B cell (primary cell): Measurements from ENCODE around the gene SLC13A4. TPM values are rescaled to one million over a fixed set of nuclear protein-coding genes. Genes with fewer than 3 reads are reported as not detected.

Source experiments
- ATAC-seq: fragments of 200-7000 bp; cut with Tn5 transposase; one replicate; pipeline ENCODE4 v1.10.0; 2021; ENCODE audit warnings: low read depth, mild to moderate bottlenecking, moderate number of reproducible peaks, moderate library complexity
- CTCF ChIA-PET: fragments of 350-600 bp; sonication (Branson Sonifier 250); formaldehyde crosslinking; loops from one replicate; lab custom pipeline; 2021; ENCODE audit warnings: antibody characterized with exemption, inconsistent platforms; lab: Charles Lee
- POLR2A ChIA-PET: fragments of 350-600 bp; sonication (Branson Sonifier 250); formaldehyde crosslinking; loops from one replicate; lab custom pipeline; 2021; ENCODE audit warnings: antibody characterized with exemption; lab: Charles Lee
- DNase-seq: peaks from one replicate; pipeline ENCODE4 v3.0.0; 2013
- H2AFZ ChIP-seq: 2 replicates; pipeline ENCODE4 v1.6.1; 2012; ENCODE audit warnings: mild to moderate bottlenecking, low read depth, low read length; ENCODE audit not compliant: insufficient read depth, poor library complexity, severe bottlenecking
- H3K27ac ChIP-seq, 2 donors: 1 replicate in 1 of 2; 2 replicates in 1 of 2; pipeline ENCODE4 v1.5.1; 2012 to 2013; ENCODE audit warnings: low read length in 2 of 2, mild to moderate bottlenecking in 2 of 2, moderate library complexity in 1 of 2
- H3K27me3 ChIP-seq, 4 experiments: fragments of 200-600 bp in 1 of 4; sonication (generic) in 1 of 4; replicated peaks in 1 of 4; 1 replicate in 2 of 4; 2 replicates in 2 of 4; pipeline versions ENCODE4 v1.6.1 to v1.7.0; 2013 to 2016; ENCODE audit warnings: low read length in 3 of 4, mild to moderate bottlenecking in 2 of 4, mixed read lengths in 1 of 4, moderate library complexity in 1 of 4; ENCODE audit not compliant: insufficient read depth in 4 of 4, control insufficient read depth in 3 of 4; ENCODE audit errors: control extremely low read depth in 1 of 4
- H3K36me3 ChIP-seq, 2 experiments: replicated peaks in 1 of 2; 1 replicate in 1 of 2; 2 replicates in 1 of 2; pipeline versions ENCODE4 v1.6.1 to v1.7.1; 2013; ENCODE audit warnings: low read length in 1 of 2; ENCODE audit not compliant: insufficient read depth in 2 of 2, control insufficient read depth in 1 of 2; ENCODE audit errors: control extremely low read depth in 1 of 2, extremely low read depth in 1 of 2
- H3K4me1 ChIP-seq, 2 donors: fragments of 200-600 bp in 1 of 2; sonication (generic) in 1 of 2; 1 replicate in 1 of 2; 2 replicates in 1 of 2; pipeline versions ENCODE4 v1.5.1 to v1.6.1; 2013 to 2017; ENCODE audit warnings: low read length in 2 of 2; ENCODE audit not compliant: control insufficient read depth in 2 of 2, insufficient read depth in 2 of 2
- H3K4me2 ChIP-seq: replicated peaks from 2 replicates; pipeline ENCODE3; 2012; ENCODE audit warnings: mild to moderate bottlenecking, low read depth, low read length; ENCODE audit not compliant: poor library complexity, severe bottlenecking
- H3K4me3 ChIP-seq, 5 experiments: fragments of 200-600 bp in 1 of 5; sonication (generic) in 1 of 5; 1 replicate in 3 of 5; 2 replicates in 2 of 5; pipeline versions ENCODE4 v1.5.1 to v1.7.0; 2011 to 2016; ENCODE audit warnings: low read length in 4 of 5, mild to moderate bottlenecking in 4 of 5, low read depth in 2 of 5, control low read depth in 1 of 5, moderate library complexity in 1 of 5; ENCODE audit not compliant: insufficient read depth in 1 of 5; ENCODE audit errors: control extremely low read depth in 1 of 5, extremely low read depth in 1 of 5
- H3K79me2 ChIP-seq: fragments of 200-600 bp; sonication (generic); one replicate; pipeline ENCODE4 v1.6.0; 2016; ENCODE audit warnings: low read length; ENCODE audit not compliant: control insufficient read depth, insufficient read depth
- H3K9ac ChIP-seq: fragments of 200-600 bp; sonication (generic); 2 replicates; pipeline ENCODE4 v1.6.1; 2017; ENCODE audit warnings: mild to moderate bottlenecking, low read length, moderate library complexity
- H3K9me3 ChIP-seq, 3 donors: one replicate each; pipeline versions ENCODE4 v1.6.1 to v1.7.1; 2013; ENCODE audit warnings: low read length in 2 of 3; ENCODE audit not compliant: control insufficient read depth in 2 of 3, insufficient read depth in 1 of 3; ENCODE audit errors: control extremely low read depth in 1 of 3
- H4K20me1 ChIP-seq: 2 replicates; pipeline ENCODE4 v1.6.0; 2012; ENCODE audit warnings: mild to moderate bottlenecking, low read length; ENCODE audit not compliant: insufficient read depth, control insufficient read depth, poor library complexity, severe bottlenecking
- H3K27ac Mint-ChIP-seq: one replicate; pipeline ENCODE4 v1.8.0; 2021; ENCODE audit warnings: mixed read lengths
- H3K27me3 Mint-ChIP-seq: one replicate; pipeline ENCODE4 v1.8.0; 2021; ENCODE audit warnings: mixed read lengths
- H3K4me1 Mint-ChIP-seq: one replicate; pipeline ENCODE4 v1.8.0; 2021; ENCODE audit warnings: mixed read lengths
- H3K4me3 Mint-ChIP-seq: one replicate; pipeline ENCODE4 v1.8.0; 2021; ENCODE audit warnings: mixed read lengths
- H3K9me3 Mint-ChIP-seq: one replicate; pipeline ENCODE4 v1.8.0; 2022; ENCODE audit warnings: mixed read lengths; ENCODE audit not compliant: insufficient read depth
- CTCF ChIP-seq: fragments of 200-600 bp; IDR thresholded peaks from one replicate; pipeline ENCODE4 v1.8.0; 2022; ENCODE audit warnings: antibody characterized with exemption, mild to moderate bottlenecking
- EZH2 ChIP-seq: IDR thresholded peaks from 2 replicates; pipeline ENCODE4 v1.6.1; 2012; ENCODE audit warnings: borderline replicate concordance, low read depth, mild to moderate bottlenecking, moderate library complexity, low read length; ENCODE audit not compliant: insufficient read depth, poor library complexity, severe bottlenecking
- WGBS: methylation state at CpG from one replicate; pipeline ENCODE4 v1.1.5; 2013; ENCODE audit warnings: missing lambda C conversion rate; ENCODE audit not compliant: insufficient coverage; 5-methylcytosine and 5-hydroxymethylcytosine counted together
- intact Hi-C: fragments of 100-400 bp; cut with micrococcal nuclease; formaldehyde crosslinking; loops from one replicate; pipeline ENCODE4 v1.10.0; 2022
- polyA plus RNA-seq: library from polyadenylated mRNA; depleted of rRNA; stranded (reverse); fragments of >200 nt; gene quantifications from 2 replicates; pipeline ENCODE4 v1.2.3, GENCODE V29; 2012
- total RNA-seq, 2 donors: library from RNA; stranded (reverse); fragments of 120-200 nt in 1 of 2; gene quantifications; 1 replicate in 1 of 2; 2 replicates in 1 of 2; pipeline versions ENCODE4 v1.2.3 to v1.2.4, GENCODE V29; 2013 to 2022

The SLC13A4 gene
- total and polyA plus RNA-seq, 2 donors (not counting 1 experiment from before 2014, with no cell fraction given): not detected

- no peak overlapping the region for H3K4me2 ChIP-seq
- H2AFZ ChIP-seq: no peak overlapping the region
- no CpG with 5 or more reads among the region's 1 CpG for WGBS
- no peak for ATAC-seq
- peaks cover 0 to under 1% of the 10 kb centered on the region in 2 donors for H3K4me1 ChIP-seq
- Mint-ChIP-seq H3K27me3 (no peaks in the 10 kb centered on the region), H3K4me3 (no peak overlapping the region), H3K9me3 (no peaks in the 10 kb centered on the region), H3K4me1 (peaks cover 4% of the 10 kb centered on the region), H3K27ac (no peak overlapping the region)
- no peak overlapping the region for H3K9ac ChIP-seq
- no peak overlapping the region for H3K27ac ChIP-seq
- H3K4me3 ChIP-seq: no peak overlapping the region
- DNase-seq: no peak
- no peak for TF ChIP-seq EZH2
- no peak for TF ChIP-seq CTCF
- H3K27me3 ChIP-seq: no peaks in the 10 kb centered on the region
- no peaks in the 10 kb centered on the region for H3K79me2 ChIP-seq
- peaks cover 0 to 1% of the 10 kb centered on the region in 2 experiments for H3K36me3 ChIP-seq
- no peaks in the 10 kb centered on the region for H4K20me1 ChIP-seq
- no peaks in the 10 kb centered on the region for H3K9me3 ChIP-seq
- intact Hi-C loops: no loop called here
- CTCF ChIA-PET: interaction anchor here (1.4 kb wide), 1 partner anchor 13 kb away, joined by 3 read pairs; no protein-coding TSS in a partner anchor
- POLR2A ChIA-PET: no interaction called here
These were observed 40.5 kb downstream of the SLC13A4 start for GRCh38 chr7:135687466-135687865.

GRCh38 chr7:135685306-135686084 lies 42.5 kb downstream of the SLC13A4 start:
- H3K9ac ChIP-seq: no peak overlapping the region
- peaks cover 12% of the 10 kb centered on the region for H3K4me1 Mint-ChIP-seq

More at GRCh38 chr7:135685306-135686084, 42.5 kb downstream of the SLC13A4 start:
- Histone ChIP-seq H3K4me3 (no peak overlapping the region), H3K79me2 (no peaks in the 10 kb centered on the region), H3K27ac (no peak overlapping the region), H3K27me3 (no peaks in the 10 kb centered on the region), H3K36me3 (peaks cover 0 to 1% of the 10 kb centered on the region in 2 experiments), H3K4me1 (peaks cover 0 to 11% of the 10 kb centered on the region in 2 donors), H3K4me2 (no peak overlapping the region), H2AFZ (no peak overlapping the region), H3K9me3 (no peaks in the 10 kb centered on the region), H4K20me1 (no peaks in the 10 kb centered on the region)
- Mint-ChIP-seq H3K9me3 (no peaks in the 10 kb centered on the region), H3K4me3 (no peak overlapping the region), H3K27ac (no peak overlapping the region), H3K27me3 (no peaks in the 10 kb centered on the region)
- intact Hi-C loops: no loop called here
- TF ChIP-seq EZH2: no peak
- 96% methylated on average over 7 of the region's 9 CpGs for WGBS
- ATAC-seq (no peak), DNase-seq (no peak)
- ChIA-PET CTCF (interaction anchor here (1.2 kb wide), 1 partner anchor 40 kb away, joined by 3 read pairs; no protein-coding TSS in a partner anchor), POLR2A (no interaction called here)
